Stimulated activated CD4-positive, alpha-beta T cell treated with anti-CD3 and anti-CD28 coated beads, Interleukin-2, amount 100 ng/mL, for 24 hours (primary cell): Measurements from ENCODE around the gene HIPK2.

Source experiments
- DNase-seq, 2 donors: peaks; one replicate each; pipeline ENCODE4 v3.0.0-alpha.2; 2020

Gene HIPK2

DNA sequence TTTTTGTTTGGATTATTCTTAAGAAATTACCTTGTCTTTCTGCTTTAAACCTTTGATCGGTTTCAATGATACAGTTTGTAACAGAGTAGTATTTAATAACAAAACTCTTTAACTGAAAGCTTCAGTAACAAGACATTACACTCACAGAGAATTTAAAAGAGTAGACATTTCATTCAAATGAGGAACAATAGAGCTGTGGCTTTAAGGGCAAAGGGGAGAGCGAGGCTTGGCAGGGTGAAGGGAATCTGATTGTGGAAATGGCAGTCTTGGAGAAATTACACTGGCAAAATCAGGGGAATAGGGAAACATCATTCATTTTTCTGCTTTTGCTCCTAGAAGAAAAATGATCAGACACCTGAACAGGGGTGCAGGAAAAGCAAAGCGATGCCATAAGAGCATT is 5.1 kb upstream of the HIPK2 start:
- DNase-seq, result no peak

DNA sequence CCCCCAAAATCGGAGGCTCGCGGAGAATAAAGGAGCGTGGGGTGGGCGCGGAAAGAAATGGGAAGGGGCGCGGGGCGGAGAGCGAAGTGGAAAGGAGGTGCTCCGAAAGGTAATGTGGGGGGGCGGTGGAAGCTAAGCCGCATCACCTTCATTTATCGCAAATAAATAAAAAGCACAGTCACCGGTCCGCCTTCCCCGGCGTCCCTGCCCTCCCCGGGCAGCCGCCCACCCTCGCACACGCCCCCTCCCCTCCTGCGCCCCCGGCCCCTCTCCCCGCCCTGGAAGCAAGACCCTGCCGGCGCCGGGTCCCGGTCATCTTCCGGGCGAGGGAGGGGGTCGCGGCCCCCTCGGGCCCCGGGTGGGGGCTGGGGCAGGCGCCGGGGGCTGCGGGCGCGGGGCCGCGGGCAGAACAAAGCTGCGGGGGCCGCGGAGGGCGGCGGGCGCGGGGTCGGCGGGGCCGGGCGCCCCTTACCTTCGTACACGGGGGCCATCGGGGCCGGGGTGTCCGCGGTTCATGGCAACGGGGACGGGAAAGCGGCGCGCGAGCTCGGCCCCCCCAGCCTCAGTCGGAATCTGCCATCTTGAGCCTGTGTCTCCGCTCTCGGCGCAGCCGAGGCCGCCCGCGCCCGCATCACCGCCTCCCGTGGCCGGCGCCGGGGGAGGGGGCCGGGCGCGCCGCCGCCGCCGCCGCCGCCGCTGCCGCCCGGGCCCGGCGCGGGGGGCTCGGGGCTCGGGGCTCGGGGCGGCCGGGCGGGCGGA is 486 bp downstream of the HIPK2 start:
- peak; percentile 50 to 56 for DNase-seq

DNA sequence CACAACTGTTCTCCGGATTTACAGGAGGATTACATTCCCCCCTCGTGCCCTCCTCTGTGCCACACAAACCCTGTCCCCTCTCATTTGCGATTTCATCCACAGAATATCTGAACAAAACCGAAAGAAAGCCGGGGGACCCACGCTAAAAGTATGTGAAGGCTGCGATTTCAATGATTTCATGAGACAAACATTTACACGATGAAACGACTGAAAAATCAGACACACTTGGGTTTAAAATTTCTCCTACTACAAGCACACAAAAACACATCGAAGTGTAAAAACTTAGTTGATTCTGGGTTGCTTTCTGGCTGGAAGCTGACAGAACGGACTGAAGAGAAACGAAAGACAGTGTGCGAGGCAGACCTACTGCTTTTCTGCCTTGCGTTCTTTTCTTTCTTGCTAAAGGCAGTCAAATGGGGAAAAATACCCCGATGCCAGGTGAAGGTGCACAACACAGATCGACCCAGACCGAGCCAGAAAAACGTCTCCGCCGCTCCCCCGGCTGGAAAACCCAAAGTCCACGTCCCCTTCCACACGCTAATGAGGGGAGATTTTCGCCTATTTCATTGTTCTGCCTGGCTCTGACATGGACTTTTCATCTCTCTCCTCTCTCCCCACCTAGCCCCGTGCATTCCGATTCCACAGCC is 1.2 kb downstream of the HIPK2 start:
- DNase-seq, result peak in 1 of 2 donors; percentile 17

DNA sequence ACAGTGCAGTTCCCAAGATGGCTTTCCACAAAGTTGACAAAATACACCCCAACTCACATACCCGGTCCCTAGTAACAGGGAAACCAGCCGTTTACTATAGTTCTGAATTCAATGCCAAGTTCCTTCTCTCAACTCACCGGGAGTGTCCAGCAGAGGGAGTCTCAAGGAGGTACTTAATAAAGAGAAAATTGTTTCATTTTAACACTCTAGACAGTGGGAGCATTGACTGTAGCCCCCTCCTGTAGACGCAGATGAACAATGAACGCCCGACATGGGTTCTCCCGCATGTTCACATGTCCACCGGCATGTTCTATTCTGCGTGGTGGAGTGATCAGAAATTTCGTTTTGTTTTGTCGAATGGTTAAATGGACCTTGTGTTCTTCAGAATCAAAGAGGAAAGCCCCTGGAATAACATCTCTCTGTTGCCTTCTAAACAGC is 1.9 kb downstream of the HIPK2 start:
- DNase-seq, result peak; percentile 58 to 63

DNA sequence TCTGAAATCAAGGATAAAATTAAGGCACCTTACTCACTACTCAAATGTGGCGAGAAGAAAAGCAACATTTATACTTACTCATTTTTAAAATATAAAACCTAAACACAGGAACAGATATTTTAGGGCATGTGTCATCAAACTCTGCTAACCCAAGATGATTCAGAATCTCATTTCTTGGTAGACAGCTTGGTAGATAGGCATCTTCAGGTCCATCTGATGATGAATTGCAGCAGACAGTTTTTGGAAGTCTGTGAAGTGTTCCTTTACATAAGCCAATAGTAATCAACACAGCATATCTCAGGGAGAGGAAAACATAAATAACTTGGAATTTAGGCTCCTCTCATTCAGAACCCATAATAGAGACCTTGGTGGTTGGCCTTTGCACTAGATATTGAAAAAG is 3.4 kb downstream of the HIPK2 start:
- DNase-seq, result no peak

DNA sequence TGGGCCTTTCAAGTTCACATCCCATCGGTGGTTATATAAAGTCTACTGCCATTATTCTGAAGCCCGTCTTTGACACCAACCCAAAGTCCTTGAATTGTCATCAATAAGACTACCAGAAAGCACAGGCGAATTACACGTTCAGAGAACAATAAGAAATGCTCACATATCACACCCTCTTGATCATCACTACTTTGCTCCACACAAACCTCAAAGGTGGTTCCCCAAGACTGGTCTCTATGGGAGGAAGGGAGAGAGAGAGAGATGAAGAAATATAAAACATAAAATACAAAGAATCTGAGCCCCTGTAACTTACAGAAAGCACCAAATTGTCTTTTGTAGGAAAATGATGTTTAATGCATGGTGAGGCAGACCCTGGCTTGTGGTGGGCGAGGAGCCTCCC is 4.4 kb downstream of the HIPK2 start:
- DNase-seq, result no peak

DNA sequence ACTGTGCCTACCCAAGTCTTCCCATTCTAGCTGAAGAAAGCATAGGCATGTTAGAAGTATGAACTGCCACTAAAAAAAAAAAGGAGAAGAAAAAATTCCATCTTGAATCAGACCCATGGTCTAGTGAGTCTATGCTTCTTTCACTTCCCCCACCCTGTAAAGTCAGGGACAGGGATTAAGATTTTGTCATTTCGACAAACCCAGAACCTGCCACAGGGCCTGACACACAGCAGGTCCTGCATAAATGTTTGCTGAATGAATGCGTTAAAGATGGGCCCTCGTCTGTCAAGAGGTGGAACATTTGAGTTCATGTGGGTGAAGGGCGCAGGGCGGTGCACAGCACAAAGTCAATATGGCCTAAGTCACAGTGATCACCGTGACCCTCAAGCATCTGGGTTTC is 4.9 kb downstream of the HIPK2 start:
- DNase-seq, result no peak

DNA sequence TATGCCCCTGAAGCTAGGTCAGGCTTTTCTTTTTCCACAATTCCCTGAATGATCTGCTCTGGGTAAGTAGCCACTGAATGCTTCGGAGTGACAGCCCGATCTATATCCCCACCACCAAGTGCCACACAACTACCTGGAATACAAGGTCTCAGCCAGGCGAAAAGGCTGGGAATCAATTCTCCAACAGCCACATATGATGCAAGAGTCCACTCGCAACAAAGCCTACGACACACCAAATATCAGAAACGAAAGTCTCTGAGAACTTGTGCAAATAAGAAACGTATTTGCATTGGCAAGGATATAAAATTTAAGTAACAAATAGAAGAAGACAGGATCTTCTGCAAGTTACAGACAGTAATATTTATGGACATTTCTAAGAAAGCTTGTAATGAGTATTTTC is 5.7 kb downstream of the HIPK2 start:
- DNase-seq, result no peak

DNA sequence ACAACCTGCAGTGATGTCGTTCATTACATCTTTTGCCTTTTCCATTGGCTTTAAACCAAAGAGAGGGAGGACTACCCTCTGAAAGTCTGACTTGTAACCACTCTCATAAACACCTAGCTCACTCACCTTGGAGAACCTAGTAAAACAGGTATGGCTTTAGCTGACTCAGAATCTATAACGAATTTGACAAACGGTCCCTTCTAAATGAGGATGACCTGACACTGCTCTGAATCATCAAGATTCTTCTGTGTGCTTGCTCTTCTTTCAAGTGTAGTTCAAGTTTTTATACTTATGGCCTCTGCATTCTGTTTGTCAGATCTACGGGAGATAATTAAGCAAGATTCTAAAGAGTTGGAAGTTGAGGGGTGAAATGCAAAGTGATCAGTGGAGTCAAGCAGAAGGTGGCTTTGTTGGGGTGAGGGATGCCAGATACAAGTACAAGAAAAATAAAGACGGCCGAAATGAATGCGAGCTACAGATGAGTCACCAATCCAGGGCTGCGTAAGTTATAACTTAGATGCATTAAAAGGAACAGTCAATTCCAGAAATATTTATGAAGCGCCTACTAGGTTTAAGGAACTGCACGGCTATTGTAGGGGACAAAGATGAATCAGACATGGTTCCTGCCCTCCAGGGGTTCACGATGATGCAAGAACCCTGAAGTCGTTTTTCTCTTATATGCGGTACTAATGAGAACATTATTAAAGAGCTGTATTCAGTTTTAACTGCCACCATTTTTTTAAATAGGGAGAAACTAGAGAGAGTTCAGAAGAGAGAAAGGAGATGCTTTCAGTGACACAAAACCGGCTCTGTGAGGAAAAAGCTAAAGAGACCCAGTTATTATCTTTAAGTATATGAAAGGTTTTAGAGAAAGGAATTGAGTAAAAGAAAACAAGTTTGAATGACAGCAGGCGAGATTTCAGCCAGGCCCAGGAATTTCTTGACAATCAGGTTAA is 6.5 kb downstream of the HIPK2 start:
- no peak for DNase-seq

DNA sequence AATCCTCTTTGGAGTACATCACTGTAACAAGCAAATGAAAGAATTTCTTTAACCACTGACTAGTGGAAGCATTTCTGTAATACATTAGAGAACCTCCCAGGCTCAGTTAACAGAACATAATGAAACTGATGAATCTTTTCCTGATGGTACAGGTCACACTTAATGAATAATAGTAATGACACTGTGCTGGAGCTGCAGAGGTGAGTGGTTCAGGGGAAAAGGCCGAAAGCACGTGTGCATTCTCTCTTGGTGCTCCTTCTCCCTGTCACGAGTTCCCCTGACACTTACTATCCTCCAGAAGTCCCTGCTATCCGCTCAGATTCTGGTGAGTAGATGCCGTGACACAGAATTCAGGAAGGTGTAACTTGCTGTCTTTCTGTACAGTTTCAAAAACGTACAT is 8.0 kb downstream of the HIPK2 start:
- DNase-seq, result no peak

DNA sequence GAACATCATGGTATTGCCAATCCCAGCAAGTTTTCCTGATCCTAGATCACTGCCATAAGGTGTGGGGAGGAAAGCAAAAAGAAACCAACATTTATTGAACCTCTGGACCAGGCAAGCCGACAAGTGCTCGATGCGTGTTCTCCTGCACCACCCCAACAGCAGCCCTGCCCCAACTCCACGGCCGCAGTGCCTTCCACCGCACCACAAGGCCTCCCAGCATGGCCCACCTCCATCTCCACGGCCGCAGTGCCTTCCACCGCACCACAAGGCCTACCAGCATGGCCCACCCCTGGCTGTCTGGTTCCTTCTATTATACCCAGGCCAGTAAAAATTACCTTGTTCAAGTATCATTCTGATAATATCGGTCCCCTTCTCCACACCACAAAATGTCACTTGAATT is 8.7 kb downstream of the HIPK2 start:
- no peak for DNase-seq

DNA sequence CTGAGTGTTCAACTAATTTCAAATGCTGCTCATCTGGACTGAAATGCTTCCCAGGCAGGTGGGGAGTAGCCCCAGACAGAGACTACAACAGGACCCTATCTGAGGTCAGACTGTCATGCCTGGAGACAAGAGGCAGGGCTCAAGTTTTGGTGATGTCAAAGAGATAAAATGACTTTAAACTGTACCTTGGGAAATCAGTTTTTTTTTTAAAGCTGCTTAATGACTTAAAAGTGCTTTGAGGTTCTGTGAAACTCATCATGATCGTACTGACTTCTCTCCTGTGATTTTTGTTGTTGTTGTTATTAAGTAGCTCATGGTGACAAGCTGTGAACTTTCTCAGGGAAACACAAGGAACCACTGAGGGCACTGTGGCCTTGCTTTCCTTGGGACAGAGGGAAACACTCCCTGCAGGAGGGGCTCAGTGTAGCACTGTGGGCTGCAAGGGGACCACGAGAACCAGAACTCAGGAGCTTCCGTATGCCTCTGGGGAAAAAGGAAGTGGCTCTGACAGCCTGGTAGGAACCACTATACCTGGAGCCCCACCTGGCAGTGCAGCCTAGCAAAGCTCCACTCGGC is 9.5 kb downstream of the HIPK2 start:
- DNase-seq, result no peak

DNA sequence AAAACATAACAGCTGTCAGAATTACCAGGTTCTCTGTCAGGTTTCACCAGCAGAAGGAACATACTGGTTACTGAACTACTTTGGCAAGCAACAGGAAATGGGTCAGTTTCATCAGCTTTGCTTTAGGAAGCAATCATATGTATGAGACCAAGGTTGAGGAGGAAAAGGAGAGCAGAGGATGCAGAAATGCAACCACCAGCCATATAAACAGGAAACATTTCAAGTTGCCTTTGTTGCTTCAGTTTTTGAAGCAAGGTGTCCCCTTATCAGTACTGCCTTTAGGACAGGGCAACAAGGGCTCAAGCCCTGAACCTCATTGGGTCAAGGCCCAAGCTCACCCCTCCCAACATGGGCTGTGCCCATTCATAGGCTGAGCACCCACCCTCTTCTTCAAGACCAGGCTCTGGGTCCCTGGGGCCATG is 10.2 kb downstream of the HIPK2 start:
- no peak for DNase-seq

DNA sequence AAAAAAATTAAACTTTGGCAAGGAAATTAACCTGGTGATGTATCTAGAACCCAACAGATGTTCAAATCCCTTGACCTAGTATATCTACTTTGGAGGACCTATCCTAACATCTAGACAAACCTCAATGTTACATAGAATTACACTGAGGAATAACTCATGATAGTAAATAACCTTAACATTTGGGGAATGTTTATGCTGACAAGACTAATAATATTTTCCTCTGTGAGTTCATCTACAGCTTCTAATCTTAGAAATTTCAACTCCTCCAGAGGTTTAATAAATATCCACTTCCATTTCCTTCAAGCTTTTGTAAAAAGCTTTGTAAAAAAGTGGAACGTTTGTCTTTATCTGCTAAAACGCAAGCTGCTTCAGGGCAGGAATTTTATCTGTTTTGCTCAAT is 12.7 kb downstream of the HIPK2 start:
- DNase-seq, result no peak

DNA sequence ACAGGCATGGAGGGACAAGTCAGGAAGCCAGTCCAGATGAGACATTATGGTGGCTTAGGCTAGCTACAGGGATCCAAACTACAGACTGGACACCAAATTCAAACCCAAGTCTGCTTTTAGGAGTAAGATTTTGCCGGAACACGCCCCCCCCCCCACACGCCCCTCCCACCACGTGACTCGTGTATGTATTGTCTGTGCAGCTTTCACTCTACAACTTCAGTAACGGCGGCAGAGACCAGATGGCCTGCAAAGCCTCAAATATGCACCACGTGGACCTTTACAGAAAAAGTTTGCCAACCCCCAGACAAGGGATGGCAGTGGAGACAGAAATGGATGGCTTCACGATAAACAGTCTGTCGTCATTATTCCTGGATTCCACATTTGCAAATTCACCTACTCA is 14.5 kb downstream of the HIPK2 start:
- no peak for DNase-seq

DNA sequence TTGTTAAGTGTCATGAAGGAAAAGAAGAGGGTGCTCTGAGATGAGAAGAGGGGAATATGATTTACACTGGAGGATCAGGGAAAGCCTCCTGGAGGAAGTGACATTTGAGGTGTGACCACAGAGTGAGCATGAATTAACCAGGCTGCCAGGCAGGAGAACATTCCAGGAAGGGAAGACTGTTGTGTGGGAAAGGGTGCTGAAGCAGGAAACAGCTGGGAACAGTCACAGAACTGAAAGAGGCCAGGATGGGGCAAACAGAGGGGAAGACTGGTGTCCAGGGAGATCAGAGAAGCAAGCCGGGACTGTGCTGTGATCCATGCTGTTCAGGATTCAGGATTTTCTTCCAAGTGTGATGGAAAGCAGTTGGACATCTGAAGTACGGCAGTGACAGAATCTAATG is 14.9 kb downstream of the HIPK2 start:
- DNase-seq, result no peak

DNA sequence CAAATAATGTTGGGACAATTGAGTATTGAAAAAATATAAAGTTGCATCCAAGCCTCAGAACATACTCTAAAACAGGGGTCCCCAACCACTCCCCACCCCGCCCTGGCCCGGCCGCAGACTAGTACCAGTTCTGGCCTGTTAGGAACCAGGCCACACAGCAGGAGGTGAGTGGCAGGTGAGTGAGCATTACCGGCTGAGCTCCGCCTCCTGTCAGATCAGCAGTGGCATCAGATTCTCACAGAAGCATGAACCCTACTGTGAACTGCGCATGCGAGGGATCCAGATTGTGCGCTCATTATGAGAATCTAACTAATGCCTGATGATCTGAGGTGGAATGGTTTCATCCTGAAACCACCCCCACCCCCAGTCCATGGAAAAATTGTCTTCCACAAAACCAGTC is 19.4 kb downstream of the HIPK2 start:
- no peak for DNase-seq

DNA sequence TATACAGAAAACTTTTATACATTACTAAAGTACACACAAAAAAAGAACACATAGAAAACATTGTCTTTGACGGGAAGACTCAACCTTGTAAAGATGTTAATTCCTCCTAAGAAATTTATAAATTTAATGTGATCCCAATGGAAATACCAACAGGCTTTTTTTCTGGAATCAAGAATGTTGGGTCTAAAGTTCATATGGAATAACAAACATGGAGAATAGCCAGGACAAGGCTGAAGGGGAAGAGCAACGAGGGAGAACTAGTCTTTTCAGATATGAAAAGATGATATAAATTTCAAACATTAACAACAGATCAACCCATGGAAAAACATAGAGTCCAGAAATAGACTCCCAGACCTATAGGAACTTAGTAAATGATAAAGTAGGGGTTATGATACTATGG is 19.8 kb downstream of the HIPK2 start:
- DNase-seq, result no peak

DNA sequence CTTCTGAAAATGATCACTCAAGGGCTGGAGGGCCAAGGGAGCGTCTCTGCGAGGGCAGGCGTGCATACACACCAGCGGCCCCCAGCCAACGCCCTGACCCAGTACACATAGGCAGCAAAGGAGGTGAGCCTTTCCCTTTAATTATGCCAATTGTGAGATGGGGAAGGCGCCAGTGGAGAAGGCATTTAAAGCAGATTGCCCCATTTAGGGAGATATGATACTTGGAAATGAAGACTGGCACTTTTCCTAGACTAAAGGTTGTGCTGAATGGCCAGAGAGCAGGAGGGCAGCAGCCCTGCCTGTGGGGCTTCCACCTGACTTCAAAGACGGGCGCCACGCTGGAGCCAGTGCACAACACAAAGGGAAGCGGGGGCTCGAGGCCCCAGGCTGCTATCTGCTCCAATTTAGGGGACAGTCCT is 24.1 kb downstream of the HIPK2 start:
- DNase-seq, result no peak

DNA sequence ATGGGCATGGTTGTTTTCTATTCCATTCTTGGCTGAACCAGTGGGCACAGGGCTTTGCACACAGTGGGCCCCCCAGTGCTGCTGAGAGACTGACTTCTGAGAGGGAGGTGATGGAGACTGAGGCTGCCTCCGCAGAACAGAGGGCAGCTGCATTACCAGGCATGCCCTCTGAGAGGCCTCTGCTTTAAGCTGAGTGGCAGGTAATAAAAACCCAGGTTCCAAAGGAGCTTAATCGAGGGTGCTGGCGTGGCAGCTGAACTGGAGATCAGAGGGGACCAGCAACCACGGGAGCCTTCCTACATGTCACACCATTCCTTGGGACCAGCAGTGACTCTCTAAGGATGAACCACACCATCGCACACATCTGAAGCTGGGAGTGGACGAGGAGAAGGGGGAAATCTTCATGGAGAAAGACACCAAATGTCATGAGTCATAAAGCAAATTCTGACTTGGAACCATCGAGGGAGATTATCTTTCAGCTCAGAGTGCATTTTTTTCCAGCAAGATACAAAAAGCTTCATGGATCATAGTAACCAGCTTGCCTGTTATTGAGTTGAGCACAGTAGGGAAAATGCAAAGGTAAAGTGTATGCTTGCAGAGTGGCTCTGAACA is 24.6 kb downstream of the HIPK2 start:
- DNase-seq, result no peak

DNA sequence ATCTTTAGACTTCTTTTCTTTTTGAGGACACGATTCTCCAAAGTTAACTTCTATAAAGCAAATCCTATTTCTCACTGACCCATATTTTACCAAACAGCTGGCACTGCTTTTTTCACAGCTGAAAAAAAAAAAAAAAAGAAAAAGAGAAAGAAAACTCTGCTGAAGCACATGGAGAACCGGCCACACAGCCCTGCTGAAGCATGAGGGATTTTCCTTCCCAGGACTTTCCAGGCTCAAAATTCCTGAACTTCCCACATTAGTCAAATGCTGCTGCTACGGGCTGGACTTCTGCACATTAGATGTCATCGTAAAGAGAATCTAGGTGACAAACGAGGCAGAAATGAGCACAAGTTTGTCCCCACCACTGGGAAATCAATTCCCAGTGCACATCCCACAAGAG is 25.2 kb downstream of the HIPK2 start:
- no peak for DNase-seq

DNA sequence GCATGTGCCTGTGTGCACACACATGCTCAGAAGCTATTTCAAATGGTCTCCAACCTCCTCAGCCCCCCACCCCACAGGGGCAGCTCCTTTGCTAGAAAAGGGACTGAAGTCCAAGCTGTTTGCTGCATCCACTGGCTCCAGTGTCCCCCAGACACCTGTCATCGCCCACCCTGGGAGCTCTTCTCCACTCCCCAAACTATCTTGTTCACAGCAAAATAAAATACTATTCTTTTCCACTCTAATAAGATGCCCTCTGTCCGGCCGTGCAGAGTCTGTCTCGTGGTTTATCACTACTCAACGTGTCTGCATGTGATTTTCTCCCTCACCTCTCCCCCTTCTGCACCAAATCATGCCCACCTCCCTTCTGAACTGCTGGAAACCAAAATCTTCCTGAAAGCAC is 25.6 kb downstream of the HIPK2 start:
- no peak for DNase-seq
